ENCODE data around the gene SPACDR.
A peak's percentile ranks its signal among the peaks of the same experiment; 100 is the strongest.

The SPACDR gene

DNA sequence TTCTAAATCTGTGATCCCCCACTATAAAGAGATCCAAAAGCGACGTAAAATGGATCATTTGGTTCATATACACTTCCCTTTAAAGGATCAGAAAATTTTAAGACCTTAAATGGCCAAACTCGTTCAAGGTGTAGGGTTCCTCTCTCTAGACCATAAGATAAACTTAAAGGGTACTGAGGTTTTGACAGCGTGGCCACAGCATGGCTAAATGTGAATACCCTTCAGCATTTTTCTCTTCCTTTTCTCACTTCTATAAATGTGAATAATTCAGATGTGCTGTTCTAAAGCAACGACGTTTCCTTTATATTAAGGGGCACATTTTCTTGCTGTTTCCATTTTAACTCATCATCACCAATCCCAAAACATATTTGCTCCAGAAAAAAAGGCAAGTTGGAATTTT is 40.7 kb downstream of the SPACDR start:
- H3K4me3 Mint-ChIP-seq = no peak overlapping the region
- H3K27me3 Mint-ChIP-seq = no peaks in the 10 kb centered on the region
- ATAC-seq (no peak), DNase-seq (no peak)
- no peaks in the 10 kb centered on the region for H3K9me3 Mint-ChIP-seq
- H3K27ac Mint-ChIP-seq = no peak overlapping the region
- peaks cover 11% of the 10 kb centered on the region for H3K4me1 Mint-ChIP-seq

DNA sequence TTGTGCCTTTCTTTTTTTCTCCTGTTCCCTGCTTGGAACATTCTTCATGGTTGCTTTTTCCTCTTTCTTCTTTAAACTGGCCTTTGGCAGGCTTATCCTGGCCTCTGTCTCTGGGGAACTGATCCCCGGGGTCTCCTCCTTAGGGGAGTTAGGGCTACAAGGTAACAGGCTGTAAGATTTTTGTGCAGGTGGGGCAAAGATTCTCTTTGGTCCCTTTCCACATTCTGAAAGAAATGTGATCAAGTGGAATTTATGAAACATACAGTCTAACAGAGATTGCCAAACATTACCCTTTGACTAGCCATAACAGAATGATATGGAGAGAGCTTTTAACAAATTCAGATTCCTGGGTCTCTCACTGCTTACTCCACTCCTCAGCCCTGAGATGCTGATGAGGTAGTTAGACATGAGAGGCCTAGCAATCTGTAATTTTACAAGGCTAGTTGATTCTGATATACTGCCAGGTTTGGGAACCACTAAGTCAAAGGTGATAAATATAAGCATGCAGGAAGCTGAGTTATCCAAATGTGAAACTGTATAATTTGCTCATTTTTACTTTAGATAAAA is 44.3 kb downstream of the SPACDR start:
- no peak for DNase-seq
- Mint-ChIP-seq H3K9me3 (no peaks in the 10 kb centered on the region), H3K4me1 (peaks cover 5% of the 10 kb centered on the region), H3K27ac (peak overlapping the region in 1 of 2 donors; percentile 16), H3K27me3 (no peaks in the 10 kb centered on the region), H3K4me3 (no peak overlapping the region)
- ATAC-seq = no peak

DNA sequence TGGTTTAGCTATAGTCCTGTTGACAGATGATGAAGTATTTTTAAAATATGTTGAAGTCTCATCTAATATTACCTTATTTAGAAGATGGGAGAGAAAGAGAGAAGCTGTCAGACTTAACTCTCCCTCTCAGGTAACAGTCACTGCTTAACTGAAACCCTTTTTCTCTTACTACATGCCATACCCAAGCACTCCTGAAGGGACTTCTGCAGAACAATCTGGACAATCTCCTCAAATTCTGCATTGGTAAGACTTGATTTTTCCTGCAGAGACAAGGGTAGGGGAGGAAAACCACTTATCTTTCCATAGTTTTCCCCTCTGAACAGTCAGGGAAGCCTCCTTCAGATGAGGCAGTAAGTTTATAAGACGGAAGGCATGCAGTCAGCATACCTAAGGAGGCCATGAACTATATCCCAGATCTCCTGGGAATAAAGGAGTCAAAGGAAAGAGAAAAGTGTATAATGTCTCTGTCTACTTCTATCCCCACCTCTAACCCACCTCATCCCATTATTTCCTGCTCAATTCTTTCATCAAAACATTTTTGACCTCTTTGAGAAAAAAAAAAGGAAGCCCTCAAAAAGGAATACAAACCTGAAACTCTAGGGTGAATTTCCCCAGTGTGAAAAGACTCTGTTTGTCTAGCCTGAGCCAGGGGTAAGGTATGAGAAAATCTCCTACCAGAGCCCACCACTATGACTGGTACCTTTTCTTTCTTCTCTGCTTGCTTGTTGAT is 45.0 kb downstream of the SPACDR start:
- ATAC-seq (no peak), DNase-seq (no peak)
- H3K9me3 Mint-ChIP-seq = no peaks in the 10 kb centered on the region
- no peak overlapping the region for H3K27ac Mint-ChIP-seq
- no peaks in the 10 kb centered on the region for H3K27me3 Mint-ChIP-seq
- H3K4me1 Mint-ChIP-seq = peaks cover 5% of the 10 kb centered on the region
- H3K4me3 Mint-ChIP-seq = no peak overlapping the region

DNA sequence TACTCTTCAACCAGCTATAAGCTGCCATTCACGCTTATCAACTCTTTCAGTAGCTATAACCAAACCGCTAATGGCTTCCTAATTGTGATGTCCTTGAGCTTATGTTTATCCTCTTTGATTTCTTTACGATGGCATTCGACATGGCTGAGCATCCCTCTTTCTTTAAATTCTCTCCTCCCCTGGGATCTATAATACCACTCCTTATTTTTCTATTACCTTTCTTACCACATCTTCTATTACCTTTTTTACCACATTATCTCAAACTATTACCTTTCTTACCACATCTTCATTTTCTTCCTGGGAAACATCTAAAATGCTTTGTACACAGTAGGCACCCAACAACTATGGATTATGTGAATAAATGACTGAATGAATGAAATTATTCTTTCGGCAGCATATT is 48.6 kb downstream of the SPACDR start:
- Mint-ChIP-seq H3K27me3 (no peaks in the 10 kb centered on the region), H3K4me1 (peaks cover 12% of the 10 kb centered on the region), H3K4me3 (no peak overlapping the region), H3K27ac (no peak overlapping the region), H3K9me3 (no peaks in the 10 kb centered on the region)
- no peak for ATAC-seq
- DNase-seq = no peak

DNA sequence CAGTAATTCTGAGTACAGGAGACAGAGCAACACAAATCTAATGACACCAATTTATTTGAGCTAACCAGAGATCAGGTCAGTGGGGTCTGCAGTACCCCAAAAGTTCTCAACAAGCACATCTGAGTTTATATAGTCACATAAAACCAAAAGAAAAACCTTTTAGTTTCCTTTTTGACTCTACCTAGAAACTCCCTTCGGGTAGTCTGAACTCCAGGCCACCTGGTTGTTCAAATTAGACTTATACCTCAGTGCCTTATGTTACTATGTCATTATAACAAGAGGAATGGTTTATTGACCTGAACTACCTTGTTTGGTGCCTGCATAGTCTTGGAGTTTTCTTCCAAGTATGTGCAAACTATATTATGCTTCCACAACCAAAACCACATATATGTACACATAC is 50.2 kb downstream of the SPACDR start:
- Mint-ChIP-seq H3K27me3 (no peaks in the 10 kb centered on the region), H3K27ac (no peak overlapping the region), H3K4me1 (peaks cover 7% of the 10 kb centered on the region), H3K4me3 (no peak overlapping the region), H3K9me3 (no peaks in the 10 kb centered on the region)
- DNase-seq (no peak), ATAC-seq (no peak)

- Mint-ChIP-seq H3K27ac (no peak overlapping the region), H3K27me3 (no peaks in the 10 kb centered on the region), H3K4me1 (peaks cover 7% of the 10 kb centered on the region), H3K4me3 (no peak overlapping the region), H3K9me3 (no peaks in the 10 kb centered on the region)
- ATAC-seq (no peak), DNase-seq (no peak)
Observed at GRCh38 chr7:100413346-100413745, 50.7 kb downstream of the SPACDR start.

DNA sequence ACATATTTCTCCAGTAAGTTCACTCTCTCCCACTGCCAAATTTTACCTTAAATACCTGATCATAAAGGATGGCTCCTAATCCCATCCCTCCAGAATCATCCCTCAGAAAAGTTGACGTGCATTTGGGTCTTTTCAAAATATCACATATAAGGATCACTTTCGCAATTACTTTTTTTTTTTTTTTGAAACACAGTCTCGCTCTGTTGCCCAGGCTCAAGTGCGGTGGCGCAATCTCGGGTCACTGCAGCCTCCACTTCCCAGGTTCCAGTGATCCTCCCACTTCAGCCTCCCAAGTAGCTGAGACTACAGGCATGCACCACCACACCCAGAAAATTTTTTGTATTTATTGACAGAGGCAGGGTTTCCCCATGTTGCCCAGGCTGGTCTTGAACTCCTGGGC is 53.0 kb downstream of the SPACDR start:
- Mint-ChIP-seq H3K9me3 (no peaks in the 10 kb centered on the region), H3K27me3 (no peaks in the 10 kb centered on the region), H3K4me1 (peaks cover 7% of the 10 kb centered on the region), H3K4me3 (no peak overlapping the region), H3K27ac (no peak overlapping the region)
- DNase-seq (no peak), ATAC-seq (no peak)

DNA sequence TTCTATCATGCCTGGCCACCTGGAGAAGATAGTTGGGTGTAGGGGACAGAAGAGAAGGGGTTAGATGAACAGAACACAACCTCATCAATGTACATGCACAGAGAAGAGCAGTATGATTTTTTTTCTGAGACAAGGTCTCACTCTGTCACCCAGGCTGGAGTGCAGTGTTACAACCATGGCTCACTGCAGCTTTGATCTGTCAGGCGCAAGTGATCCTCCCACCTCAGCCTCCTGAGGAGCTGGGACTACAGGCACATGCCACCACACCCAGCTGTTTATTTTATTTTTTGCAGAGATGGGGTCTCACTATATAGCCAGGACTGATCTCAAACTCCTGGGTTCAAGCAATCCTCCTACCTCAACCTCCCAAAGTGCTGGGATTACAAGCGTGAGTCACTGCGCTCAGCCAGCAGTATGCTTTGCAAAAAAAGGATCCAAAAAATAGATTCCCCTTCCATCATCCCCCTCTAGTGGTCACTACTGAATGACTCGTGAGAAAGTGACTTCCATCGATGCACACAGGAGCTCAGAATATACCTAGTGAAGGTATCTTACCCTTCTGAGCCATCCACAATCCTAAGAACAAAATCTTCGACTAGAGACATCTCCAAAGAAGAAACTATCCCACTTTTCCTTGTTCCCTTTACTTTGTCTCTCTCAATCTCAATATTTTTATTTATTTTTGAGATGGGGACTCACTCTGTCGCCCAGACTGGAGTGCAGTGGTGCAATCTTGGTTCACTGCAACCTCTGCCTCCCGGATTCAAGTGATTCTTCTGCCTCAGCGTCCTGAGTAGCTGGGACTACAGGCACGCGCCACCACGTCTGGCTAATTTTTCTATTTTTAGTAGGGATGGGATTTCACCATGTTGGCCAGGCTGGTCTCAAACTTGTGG is 56.5 kb downstream of the SPACDR start:
- H3K27ac Mint-ChIP-seq = no peak overlapping the region
- H3K27me3 Mint-ChIP-seq = no peaks in the 10 kb centered on the region
- peak; percentile 32 to 44 for DNase-seq
- peak; percentile 92 for ATAC-seq
- H3K4me3 Mint-ChIP-seq = no peak overlapping the region
- H3K9me3 Mint-ChIP-seq = no peaks in the 10 kb centered on the region
- H3K4me1 Mint-ChIP-seq = no peaks in the 10 kb centered on the region

GRCh38 chr7:100406767-100407166 is 57.3 kb downstream of the SPACDR start:
- ATAC-seq (no peak), DNase-seq (no peak)
- Mint-ChIP-seq H3K27me3 (no peaks in the 10 kb centered on the region), H3K4me1 (no peaks in the 10 kb centered on the region), H3K9me3 (no peaks in the 10 kb centered on the region), H3K27ac (no peak overlapping the region), H3K4me3 (no peak overlapping the region)

Measured in stimulated activated naive CD8-positive, alpha-beta T cell treated with anti-CD3 and anti-CD28 coated beads, Interleukin-15, amount 100 ng/mL, for 72 hours (primary cell).